Measurements from ENCODE around the gene DEPDC1. TPM values are rescaled to one million over a fixed set of nuclear protein-coding genes. Genes with fewer than 3 reads are reported as not detected.

DEPDC1 gene, protein sequence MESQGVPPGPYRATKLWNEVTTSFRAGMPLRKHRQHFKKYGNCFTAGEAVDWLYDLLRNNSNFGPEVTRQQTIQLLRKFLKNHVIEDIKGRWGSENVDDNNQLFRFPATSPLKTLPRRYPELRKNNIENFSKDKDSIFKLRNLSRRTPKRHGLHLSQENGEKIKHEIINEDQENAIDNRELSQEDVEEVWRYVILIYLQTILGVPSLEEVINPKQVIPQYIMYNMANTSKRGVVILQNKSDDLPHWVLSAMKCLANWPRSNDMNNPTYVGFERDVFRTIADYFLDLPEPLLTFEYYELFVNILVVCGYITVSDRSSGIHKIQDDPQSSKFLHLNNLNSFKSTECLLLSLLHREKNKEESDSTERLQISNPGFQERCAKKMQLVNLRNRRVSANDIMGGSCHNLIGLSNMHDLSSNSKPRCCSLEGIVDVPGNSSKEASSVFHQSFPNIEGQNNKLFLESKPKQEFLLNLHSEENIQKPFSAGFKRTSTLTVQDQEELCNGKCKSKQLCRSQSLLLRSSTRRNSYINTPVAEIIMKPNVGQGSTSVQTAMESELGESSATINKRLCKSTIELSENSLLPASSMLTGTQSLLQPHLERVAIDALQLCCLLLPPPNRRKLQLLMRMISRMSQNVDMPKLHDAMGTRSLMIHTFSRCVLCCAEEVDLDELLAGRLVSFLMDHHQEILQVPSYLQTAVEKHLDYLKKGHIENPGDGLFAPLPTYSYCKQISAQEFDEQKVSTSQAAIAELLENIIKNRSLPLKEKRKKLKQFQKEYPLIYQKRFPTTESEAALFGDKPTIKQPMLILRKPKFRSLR
- under 1 TPM in 3 of 4 donors, not detected in 1; under 0.01 to 0.78 (median 0.52) TPM for total RNA-seq

DNA sequence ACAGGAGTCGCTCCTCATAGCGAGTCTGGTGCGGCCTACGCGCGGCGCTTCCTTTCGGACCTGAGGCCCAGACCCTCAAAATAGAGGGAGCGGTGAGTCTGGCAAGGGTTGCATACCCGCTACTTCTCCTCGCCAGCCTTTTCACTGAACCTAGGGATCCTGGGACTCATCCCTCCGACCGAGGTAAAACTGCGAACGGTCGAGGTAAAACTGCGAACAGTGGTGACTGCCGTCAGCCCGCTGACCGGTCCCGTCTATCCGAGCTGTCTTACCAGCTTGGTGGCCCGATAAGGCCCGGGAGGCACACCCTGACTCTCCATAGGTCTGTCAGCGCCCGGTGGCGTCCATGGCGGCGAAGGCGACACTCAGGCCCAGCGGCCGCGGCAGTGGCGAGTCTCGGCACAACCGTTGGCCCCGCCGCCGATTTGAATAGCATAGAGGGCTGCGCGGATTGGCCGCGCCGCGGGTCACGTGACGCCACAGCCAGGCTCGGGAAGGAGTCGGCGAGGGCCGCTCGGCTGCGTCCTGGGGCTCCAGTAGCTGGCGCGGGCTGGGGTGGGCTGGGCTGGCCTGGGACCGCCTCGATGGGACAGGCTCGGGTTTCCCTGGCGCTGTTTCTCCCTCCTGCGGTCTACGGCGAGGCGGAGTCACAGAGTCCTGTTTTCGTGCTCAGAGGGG lies at the start of gene DEPDC1:
Gene DEPDC1 (minus strand): TSS at position 403 of the 678 bp plus-strand sequence. CDS start 83 bp downstream, at position 320.
- H3K36me3 ChIP-seq, result no peaks in the 10 kb centered on the region
- TF ChIP-seq POLR2A (IDR thresholded peaks at IDR 0.05; ENCODE audit: low read depth) (no peak), EP300 (IDR thresholded peaks at IDR 0.05) (no peak), POLR2AphosphoS5 (IDR thresholded peaks at IDR 0.05) (peak in 1 of 2 donors; percentile 66)
- TF ChIP-seq, protein P1, sequence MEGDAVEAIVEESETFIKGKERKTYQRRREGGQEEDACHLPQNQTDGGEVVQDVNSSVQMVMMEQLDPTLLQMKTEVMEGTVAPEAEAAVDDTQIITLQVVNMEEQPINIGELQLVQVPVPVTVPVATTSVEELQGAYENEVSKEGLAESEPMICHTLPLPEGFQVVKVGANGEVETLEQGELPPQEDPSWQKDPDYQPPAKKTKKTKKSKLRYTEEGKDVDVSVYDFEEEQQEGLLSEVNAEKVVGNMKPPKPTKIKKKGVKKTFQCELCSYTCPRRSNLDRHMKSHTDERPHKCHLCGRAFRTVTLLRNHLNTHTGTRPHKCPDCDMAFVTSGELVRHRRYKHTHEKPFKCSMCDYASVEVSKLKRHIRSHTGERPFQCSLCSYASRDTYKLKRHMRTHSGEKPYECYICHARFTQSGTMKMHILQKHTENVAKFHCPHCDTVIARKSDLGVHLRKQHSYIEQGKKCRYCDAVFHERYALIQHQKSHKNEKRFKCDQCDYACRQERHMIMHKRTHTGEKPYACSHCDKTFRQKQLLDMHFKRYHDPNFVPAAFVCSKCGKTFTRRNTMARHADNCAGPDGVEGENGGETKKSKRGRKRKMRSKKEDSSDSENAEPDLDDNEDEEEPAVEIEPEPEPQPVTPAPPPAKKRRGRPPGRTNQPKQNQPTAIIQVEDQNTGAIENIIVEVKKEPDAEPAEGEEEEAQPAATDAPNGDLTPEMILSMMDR (IDR thresholded peaks at IDR 0.05), result peak in 1 of 3 experiments; percentile 21
- WGBS, result 0% methylated on average over 21 of the region's 64 CpGs
- intact Hi-C loops (cut with DNase I), result no loop called here
- no peaks in the 10 kb centered on the region for H3K27me3 ChIP-seq
- H3K4me3 ChIP-seq, result peak within 1 kb of the TSS; percentile 55 to 65 (median 62)
- peak; percentile 97 for DNase-seq (ENCODE audit: extremely low spot score)
- H3K27ac ChIP-seq (replicated peaks in 1 of 4), result peak within 1 kb of the TSS in 2 of 4 donors; percentile 10 to 56
- H3K9me3 ChIP-seq, result no peaks in the 10 kb centered on the region
- peaks cover 10 to 21% (median 17%) of the 10 kb centered on the region in 4 donors for H3K4me1 ChIP-seq

DNA sequence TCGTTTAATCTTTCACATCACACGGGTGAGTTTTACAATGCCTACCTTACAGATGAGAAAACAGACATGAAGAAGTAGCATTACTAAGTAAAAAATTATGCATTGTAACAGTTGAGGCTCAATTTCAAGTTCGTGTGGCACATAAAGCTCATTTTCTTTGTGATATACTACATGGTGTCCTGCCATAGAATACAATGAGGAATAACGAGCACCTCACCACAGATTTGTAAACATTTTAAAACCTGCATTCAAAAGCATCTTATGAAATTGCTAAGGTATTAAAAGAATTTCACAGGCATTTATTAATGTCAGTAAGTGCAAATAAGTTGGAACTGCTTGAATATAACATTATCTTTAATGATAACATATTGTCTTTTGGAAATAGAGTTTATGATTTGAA lies 47.8 kb upstream of the DEPDC1 start:
- H3K9me3 ChIP-seq, result no peaks in the 10 kb centered on the region
- 84% methylated on average over 4 of the region's 4 CpGs for WGBS
- H3K4me3 ChIP-seq, result no peak overlapping the region
- H3K4me1 ChIP-seq, result no peaks in the 10 kb centered on the region
- no peak overlapping the region for H3K27ac ChIP-seq (replicated peaks in 1 of 4)
- no peaks in the 10 kb centered on the region for H3K36me3 ChIP-seq
- no peaks in the 10 kb centered on the region for H3K27me3 ChIP-seq
- no peak for TF ChIP-seq POLR2AphosphoS5 (IDR thresholded peaks at IDR 0.05)
- TF ChIP-seq POLR2A (IDR thresholded peaks at IDR 0.05; ENCODE audit: low read depth), result no peak
- TF ChIP-seq EP300 (IDR thresholded peaks at IDR 0.05), result no peak
- TF ChIP-seq, protein P1 (IDR thresholded peaks at IDR 0.05), result no peak
- intact Hi-C loops (cut with DNase I), result no loop called here
- DNase-seq (ENCODE audit: extremely low spot score), result no peak

DNA sequence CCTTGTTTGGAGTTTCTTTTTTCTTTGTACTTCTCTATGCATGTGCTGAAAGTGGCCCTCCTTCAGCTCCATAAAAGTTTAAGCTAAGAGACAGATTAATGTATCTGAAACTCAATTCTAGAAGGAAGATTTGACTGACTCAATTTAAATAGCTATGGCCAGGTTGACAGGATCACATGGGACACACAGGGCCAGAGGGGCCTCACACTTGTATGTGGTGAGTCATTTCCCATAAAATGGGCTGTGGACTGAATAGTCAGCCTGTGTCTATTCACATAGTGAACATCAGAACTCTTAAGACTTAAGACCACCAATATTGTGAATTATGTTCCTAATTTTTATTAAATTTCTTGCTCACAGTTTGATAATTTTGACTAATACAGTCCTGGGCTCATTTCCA lies 45.7 kb upstream of the DEPDC1 start:
- TF ChIP-seq, protein P1 (IDR thresholded peaks at IDR 0.05), result no peak
- TF ChIP-seq POLR2A (IDR thresholded peaks at IDR 0.05; ENCODE audit: low read depth) (no peak), POLR2AphosphoS5 (IDR thresholded peaks at IDR 0.05) (no peak), EP300 (IDR thresholded peaks at IDR 0.05) (no peak)
- Histone ChIP-seq H3K27me3 (no peaks in the 10 kb centered on the region), H3K4me3 (no peak overlapping the region), H3K36me3 (no peaks in the 10 kb centered on the region), H3K27ac (replicated peaks in 1 of 4) (no peak overlapping the region), H3K4me1 (no peaks in the 10 kb centered on the region), H3K9me3 (no peaks in the 10 kb centered on the region)
- intact Hi-C loops (cut with DNase I), result no loop called here
- no peak for DNase-seq (ENCODE audit: extremely low spot score)

DNA sequence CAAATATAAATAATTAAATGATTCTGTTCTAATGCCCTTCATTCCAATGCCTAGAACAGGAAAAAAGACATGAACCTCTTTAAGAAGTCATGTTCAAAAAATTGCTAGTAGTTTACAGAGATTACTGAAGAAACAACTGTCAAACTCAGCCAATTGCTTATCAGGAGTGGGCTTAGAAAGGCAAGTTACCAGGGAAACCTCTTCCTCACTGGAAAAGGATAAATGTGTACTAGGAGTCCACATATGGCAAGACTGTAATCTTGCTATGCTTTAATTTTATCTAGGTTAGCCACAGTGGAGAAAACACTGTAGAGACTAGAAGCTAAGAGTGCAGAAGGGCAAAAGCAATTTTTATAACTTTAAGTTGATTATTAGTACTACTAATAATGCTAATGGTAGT lies 42.1 kb upstream of the DEPDC1 start:
- no peak for TF ChIP-seq POLR2A (IDR thresholded peaks at IDR 0.05; ENCODE audit: low read depth)
- no peak for TF ChIP-seq EP300 (IDR thresholded peaks at IDR 0.05)
- TF ChIP-seq, protein P1 (IDR thresholded peaks at IDR 0.05), result no peak
- TF ChIP-seq POLR2AphosphoS5 (IDR thresholded peaks at IDR 0.05), result no peak
- no peak overlapping the region for H3K4me3 ChIP-seq
- intact Hi-C loops (cut with DNase I), result no loop called here
- no peaks in the 10 kb centered on the region for H3K36me3 ChIP-seq
- DNase-seq (ENCODE audit: extremely low spot score), result no peak
- no peaks in the 10 kb centered on the region for H3K9me3 ChIP-seq
- no peak overlapping the region for H3K27ac ChIP-seq (replicated peaks in 1 of 4)
- H3K4me1 ChIP-seq, result no peaks in the 10 kb centered on the region
- no peaks in the 10 kb centered on the region for H3K27me3 ChIP-seq

Data from esophagus muscularis mucosa (tissue), 4 donors.